HEK293 (cell line): Measurements from ENCODE around the gene CXCL1.

Experiments used
- CTCF ChIP-seq: fragments of 450-650 bp; formaldehyde crosslinking; IDR thresholded peaks from 2 replicates; pipeline ENCODE4 v1.5.1; 2016; ENCODE audit warnings: missing biosample characterization, missing genetic modification characterization
- GLIS2 ChIP-seq: fragments of 450-650 bp; formaldehyde crosslinking; IDR thresholded peaks from 2 replicates; pipeline ENCODE4 v1.5.1; 2016; ENCODE audit warnings: missing biosample characterization, missing genetic modification characterization
- KLF17 ChIP-seq: fragments of 450-650 bp; formaldehyde crosslinking; IDR thresholded peaks from 2 replicates; pipeline ENCODE4 v1.5.1; 2016; ENCODE audit warnings: missing biosample characterization, missing genetic modification characterization
- KLF7 ChIP-seq: fragments of 450-650 bp; formaldehyde crosslinking; IDR thresholded peaks from 2 replicates; pipeline ENCODE4 v1.5.1; 2016; ENCODE audit warnings: missing biosample characterization, missing genetic modification characterization, borderline replicate concordance
- REPIN1 ChIP-seq: fragments of 450-650 bp; formaldehyde crosslinking; IDR thresholded peaks from 2 replicates; pipeline ENCODE4 v1.5.1; 2017; ENCODE audit warnings: missing biosample characterization, missing genetic modification characterization, low read depth
- SCRT2 ChIP-seq: fragments of 450-650 bp; formaldehyde crosslinking; IDR thresholded peaks from 2 replicates; pipeline ENCODE4 v1.5.1; 2016; ENCODE audit warnings: missing biosample characterization, missing genetic modification characterization
- SP7 ChIP-seq: fragments of 450-650 bp; formaldehyde crosslinking; IDR thresholded peaks from 2 replicates; pipeline ENCODE4 v1.5.1; 2016; ENCODE audit warnings: missing biosample characterization, missing genetic modification characterization
- ZBTB11 ChIP-seq: fragments of 450-650 bp; formaldehyde crosslinking; conservative IDR thresholded peaks from 2 replicates; pipeline ENCODE4 v1.5.1; 2016; ENCODE audit warnings: low read depth, missing biosample characterization, missing genetic modification characterization
- ZBTB26 ChIP-seq: fragments of 450-650 bp; formaldehyde crosslinking; optimal IDR thresholded peaks from 2 replicates; pipeline ENCODE3; 2016; ENCODE audit warnings: missing biosample characterization, mild to moderate bottlenecking, missing genetic modification characterization
- ZBTB8A ChIP-seq: fragments of 450-650 bp; formaldehyde crosslinking; IDR thresholded peaks from 2 replicates; pipeline ENCODE4 v1.5.1; 2016; ENCODE audit warnings: missing biosample characterization, missing genetic modification characterization
- ZFP41 ChIP-seq: fragments of 450-650 bp; formaldehyde crosslinking; IDR thresholded peaks from 2 replicates; pipeline ENCODE4 v1.5.1; 2016; ENCODE audit warnings: missing biosample characterization, missing genetic modification characterization, borderline replicate concordance
- ZIC2 ChIP-seq: fragments of 450-650 bp; formaldehyde crosslinking; IDR thresholded peaks from 2 replicates; pipeline ENCODE4 v1.5.1; 2016; ENCODE audit warnings: missing biosample characterization, missing genetic modification characterization
- ZNF10 ChIP-seq: fragments of 450-650 bp; formaldehyde crosslinking; IDR thresholded peaks from 2 replicates; pipeline ENCODE4 v1.5.1; 2017; ENCODE audit warnings: missing biosample characterization, missing genetic modification characterization
- ZNF146 ChIP-seq: fragments of 450-650 bp; formaldehyde crosslinking; IDR thresholded peaks from 2 replicates; pipeline ENCODE4 v1.5.1; 2016; ENCODE audit warnings: missing biosample characterization, missing genetic modification characterization
- ZNF155 ChIP-seq: fragments of 450-650 bp; formaldehyde crosslinking; IDR thresholded peaks from 2 replicates; pipeline ENCODE4 v1.5.1; 2016; ENCODE audit warnings: missing biosample characterization, missing genetic modification characterization
- ZNF169 ChIP-seq: fragments of 450-650 bp; formaldehyde crosslinking; IDR thresholded peaks from 2 replicates; pipeline ENCODE4 v1.5.1; 2016; ENCODE audit warnings: missing biosample characterization, missing genetic modification characterization
- ZNF174 ChIP-seq: fragments of 450-650 bp; formaldehyde crosslinking; IDR thresholded peaks from 2 replicates; pipeline ENCODE4 v1.5.0; 2017; ENCODE audit warnings: missing biosample characterization, mild to moderate bottlenecking, missing genetic modification characterization
- ZNF223 ChIP-seq: fragments of 450-650 bp; formaldehyde crosslinking; IDR thresholded peaks from 2 replicates; pipeline ENCODE4 v1.5.1; 2016; ENCODE audit warnings: missing biosample characterization, missing genetic modification characterization
- ZNF274 ChIP-seq, 2 experiments: fragments of 200-500 bp in 1 of 2; fragments of 450-650 bp in 1 of 2; sonication (Bioruptor generic) in 1 of 2; formaldehyde crosslinking in 1 of 2; IDR thresholded peaks; 2 replicates each; pipeline versions ENCODE4 v1.5.1 to v1.6.1; 2014 to 2016; ENCODE audit warnings: borderline replicate concordance in 1 of 2, inconsistent platforms in 1 of 2, low read length in 1 of 2, missing biosample characterization in 1 of 2, missing genetic modification characterization in 1 of 2
- ZNF350 ChIP-seq: fragments of 450-650 bp; formaldehyde crosslinking; IDR thresholded peaks from 2 replicates; pipeline ENCODE4 v1.5.0; 2017; ENCODE audit warnings: missing biosample characterization, mild to moderate bottlenecking, missing genetic modification characterization
- ZNF514 ChIP-seq: fragments of 450-650 bp; formaldehyde crosslinking; IDR thresholded peaks from 2 replicates; pipeline ENCODE4 v1.5.1; 2016; ENCODE audit warnings: missing biosample characterization, missing genetic modification characterization
- ZNF521 ChIP-seq: fragments of 450-650 bp; formaldehyde crosslinking; IDR thresholded peaks from 2 replicates; pipeline ENCODE4 v1.5.1; 2017; ENCODE audit warnings: missing biosample characterization, mild to moderate bottlenecking, missing genetic modification characterization
- ZNF529 ChIP-seq: fragments of 450-650 bp; formaldehyde crosslinking; IDR thresholded peaks from 2 replicates; pipeline ENCODE4 v1.5.1; 2017; ENCODE audit warnings: missing genetic modification characterization, missing biosample characterization; ENCODE audit not compliant: insufficient replicate concordance
- ZNF596 ChIP-seq: fragments of 450-650 bp; IDR thresholded peaks from 2 replicates; pipeline ENCODE4 v1.5.0; 2018; ENCODE audit warnings: missing biosample characterization, mild to moderate bottlenecking, missing genetic modification characterization, moderate library complexity
- ZXDB ChIP-seq: fragments of 450-650 bp; formaldehyde crosslinking; IDR thresholded peaks from 2 replicates; pipeline ENCODE4 v1.5.1; 2016; ENCODE audit warnings: missing biosample characterization, missing genetic modification characterization

CXCL1 gene

GRCh38 chr4:73853246-73853704 lies 15.9 kb upstream of the CXCL1 start, which contains the start of gene PF4V1 (continued):
- TF ChIP-seq ZNF514 (tag by site-specific recombination) (no peak), ZBTB26 (tag by site-specific recombination) (peak; percentile 41), SCRT2 (no peak), KLF17 (tag by site-specific recombination) (no peak), ZNF174 (no peak), ZNF529 (no peak), ZNF155 (no peak), ZNF10 (tag by site-specific recombination) (peak; percentile 60; the same call in 1 of the 2 replicates), ZNF146 (tag by site-specific recombination) (no peak), ZFP41 (tag by site-specific recombination) (no peak), ZNF350 (tag by site-specific recombination) (no peak), ZBTB11 (tag by site-specific recombination) (no peak), ZNF521 (tag by site-specific recombination) (no peak), ZBTB8A (tag by site-specific recombination) (no peak), SP7 (tag by site-specific recombination) (peak; percentile 27; the same call in 1 of the 2 replicates), ZIC2 (tag by site-specific recombination) (peak; percentile 87), ZNF169 (tag by site-specific recombination) (no peak), REPIN1 (no peak), ZNF596 (tag by site-specific recombination) (no peak), ZNF223 (tag by site-specific recombination) (no peak), ZXDB (no peak), KLF7 (no peak), ZNF274 (IDR thresholded peaks at IDR 0.05; ENCODE audit: low read length) (no peak), ZNF274 (tag by site-specific recombination; IDR thresholded peaks at IDR 0.05; ENCODE audit: borderline replicate concordance) (no peak), GLIS2 (no peak), CTCF (tag by site-specific recombination) (peak; percentile 52; the same call in 1 of the 2 replicates)
- TF ChIP-seq, all 188 proteins: peak for 13
